Stimulated activated CD4-positive, alpha-beta T cell treated with anti-CD3 and anti-CD28 coated beads, Interleukin-1b, Interleukin-23, amount 100 ng/mL, for 48 hours (primary cell): Measurements from ENCODE around the gene SPAG17.

Experiments
- DNase-seq: peaks from one replicate; pipeline ENCODE4 v3.0.0-alpha.2; 2020

The SPAG17 gene

GRCh38 chr1:118159569-118159968 lies 25.5 kb downstream of the SPAG17 start:
- DNase-seq, result no peak

GRCh38 chr1:118158924-118159323 lies 26.1 kb downstream of the SPAG17 start:
- DNase-seq, result no peak

DNA sequence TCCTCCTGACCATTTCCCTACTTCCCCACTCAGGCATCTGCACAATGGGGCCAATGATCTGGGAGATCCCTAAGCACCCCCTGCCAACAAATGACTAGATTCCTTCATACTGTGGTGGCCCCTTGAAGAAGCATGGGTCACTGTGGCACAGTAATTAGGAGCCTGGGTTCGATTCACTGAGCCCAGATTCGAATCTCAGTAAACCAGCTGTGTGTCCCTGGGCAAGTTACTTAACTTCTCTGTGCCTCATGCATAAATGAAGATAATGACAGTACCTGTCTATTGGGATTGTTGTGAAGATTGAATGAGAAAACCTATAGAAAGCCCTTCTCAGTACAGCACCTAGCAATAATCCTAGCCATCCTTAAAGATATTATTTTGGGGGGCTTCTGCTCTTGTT lies 27.5 kb downstream of the SPAG17 start:
- no peak for DNase-seq

DNA sequence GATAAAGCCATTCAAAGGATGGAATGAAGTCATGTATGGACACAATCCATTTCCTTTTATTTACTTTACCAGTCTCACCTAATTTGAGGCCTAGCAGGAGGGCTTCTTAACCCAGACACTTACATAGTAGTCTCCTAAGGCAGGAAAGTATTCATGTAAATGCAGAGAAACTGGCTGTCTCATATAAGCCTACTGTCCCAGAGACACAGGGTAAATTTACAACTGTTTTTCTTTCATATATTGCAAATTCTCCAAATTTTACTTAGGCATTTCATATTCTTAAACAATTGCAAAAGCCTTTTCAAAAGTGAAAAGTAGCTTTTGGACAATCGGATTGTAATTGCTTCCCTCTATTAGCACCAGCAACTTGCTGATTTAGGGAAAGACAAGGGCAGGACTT lies 29.9 kb downstream of the SPAG17 start:
- DNase-seq, result no peak

- DNase-seq, result no peak
These were observed 30.8 kb downstream of the SPAG17 start for GRCh38 chr1:118154220-118154619.

- DNase-seq, result peak; percentile 15
These were observed 33.6 kb downstream of the SPAG17 start for GRCh38 chr1:118151312-118151937.

DNA sequence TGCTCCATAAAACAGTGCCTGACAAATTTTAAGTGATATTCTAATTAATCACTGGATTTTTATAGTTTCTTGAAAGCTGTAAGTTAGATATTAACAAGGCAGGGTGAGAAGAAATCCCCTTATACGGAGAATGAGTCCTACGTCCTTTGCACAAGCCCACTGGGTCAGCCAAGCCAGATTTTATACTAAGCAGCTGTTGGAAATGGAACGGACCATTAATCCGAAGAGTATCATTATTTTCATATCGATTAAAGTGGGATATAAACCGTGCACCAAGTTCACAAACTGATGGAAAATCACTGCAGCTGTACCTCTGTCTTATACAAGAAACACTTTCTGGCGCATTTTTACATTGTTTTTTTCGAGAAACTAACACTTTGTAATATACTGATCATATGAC lies 35.2 kb downstream of the SPAG17 start:
- DNase-seq, result no peak

- DNase-seq, result no peak
These were observed 37.0 kb downstream of the SPAG17 start for GRCh38 chr1:118148034-118148433.

GRCh38 chr1:118147522-118147921 lies 37.5 kb downstream of the SPAG17 start:
- no peak for DNase-seq

DNA sequence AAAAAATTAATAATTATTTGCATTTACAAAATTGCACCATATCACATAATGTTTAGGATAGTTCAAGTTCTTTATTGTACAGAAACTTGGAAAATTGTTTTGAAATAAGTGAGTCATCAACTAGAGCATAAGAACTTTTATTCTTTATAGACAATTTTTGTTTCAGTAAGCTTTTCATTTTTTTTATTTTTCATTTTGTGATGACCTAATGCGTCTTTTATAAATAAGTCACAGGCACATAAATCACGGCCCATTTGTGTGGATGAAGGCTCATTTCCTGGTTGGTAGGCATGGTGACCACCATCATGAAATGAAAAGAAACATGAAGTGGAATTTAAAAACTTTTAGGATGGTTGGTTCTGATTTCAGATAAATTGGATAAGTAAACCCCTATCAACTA lies 39.3 kb downstream of the SPAG17 start:
- DNase-seq, result no peak

DNA sequence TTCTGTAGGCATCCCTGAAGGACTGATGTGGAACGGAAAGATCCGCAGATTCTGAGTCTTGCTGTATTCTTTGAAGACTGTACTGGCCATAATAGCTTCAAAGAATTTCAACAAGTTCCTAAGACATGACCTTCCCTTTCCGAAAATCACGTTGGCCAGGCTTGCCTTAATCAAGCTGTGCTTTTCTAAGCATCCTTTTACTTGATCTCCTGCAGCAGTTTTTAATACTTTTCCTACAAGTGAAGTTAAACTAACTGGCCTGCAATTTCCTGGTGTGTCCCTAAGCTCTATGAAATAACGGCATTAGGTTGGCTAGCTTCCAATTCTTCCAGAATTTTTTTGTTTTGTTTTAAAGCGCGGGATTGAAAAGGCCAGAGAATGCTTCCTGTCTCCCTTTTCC lies 40.3 kb downstream of the SPAG17 start:
- DNase-seq, result no peak

DNA sequence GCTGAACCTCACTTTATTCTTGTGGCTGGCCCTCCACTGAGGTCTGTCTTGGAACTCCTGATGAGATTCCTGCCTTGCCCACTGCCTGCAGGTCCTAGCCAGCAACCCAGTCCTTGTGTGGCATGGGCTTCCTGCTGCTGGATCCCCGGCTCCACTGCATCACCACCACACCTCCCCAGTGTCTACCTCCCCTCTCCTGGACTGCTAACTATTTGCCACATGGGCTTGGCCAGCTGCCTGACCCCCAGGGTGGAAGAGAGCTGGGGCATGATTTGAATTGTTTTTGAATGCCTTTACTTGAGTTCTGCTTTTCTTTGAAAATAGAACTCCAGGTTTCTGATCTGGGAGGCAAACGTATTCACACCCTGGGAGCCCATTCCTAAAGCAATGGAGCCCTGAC lies 41.2 kb downstream of the SPAG17 start:
- no peak for DNase-seq

DNA sequence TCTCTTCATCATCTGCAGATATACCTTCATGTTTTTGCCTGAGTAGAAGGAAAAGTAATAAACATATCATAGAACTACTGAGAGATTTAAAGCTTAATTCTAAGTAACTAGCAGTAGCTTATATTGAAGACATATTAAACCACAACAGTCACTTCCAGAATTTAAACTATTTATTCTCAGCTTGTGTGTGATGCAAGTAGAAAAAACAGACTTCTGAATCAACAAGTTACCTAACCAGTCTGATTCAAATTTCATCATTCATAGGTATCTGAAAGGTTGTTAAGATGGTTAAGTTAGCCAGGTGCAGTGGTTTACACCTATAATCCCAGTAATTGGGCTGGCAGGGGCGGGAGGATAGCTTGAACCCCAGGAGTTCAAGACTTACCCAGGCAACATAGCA lies 41.9 kb downstream of the SPAG17 start:
- DNase-seq, result no peak

DNA sequence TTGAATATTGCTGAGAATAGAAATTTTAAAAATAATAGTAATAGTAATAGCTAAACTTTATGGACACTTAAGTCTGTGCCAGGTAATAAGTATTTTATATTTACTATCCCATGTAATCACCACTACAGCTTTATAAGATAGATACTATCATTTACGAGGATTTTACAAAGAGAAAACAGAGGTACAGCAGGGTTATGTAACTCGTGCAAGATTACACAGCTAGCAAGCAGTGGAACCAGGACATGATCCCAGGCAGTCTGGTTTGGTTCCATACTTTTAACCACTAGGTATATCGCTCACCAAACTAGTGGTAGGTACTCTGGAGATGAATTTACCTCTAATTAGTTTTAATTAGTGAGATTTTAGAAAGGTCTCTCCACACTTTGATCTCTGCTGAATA lies 42.5 kb downstream of the SPAG17 start:
- no peak for DNase-seq

DNA sequence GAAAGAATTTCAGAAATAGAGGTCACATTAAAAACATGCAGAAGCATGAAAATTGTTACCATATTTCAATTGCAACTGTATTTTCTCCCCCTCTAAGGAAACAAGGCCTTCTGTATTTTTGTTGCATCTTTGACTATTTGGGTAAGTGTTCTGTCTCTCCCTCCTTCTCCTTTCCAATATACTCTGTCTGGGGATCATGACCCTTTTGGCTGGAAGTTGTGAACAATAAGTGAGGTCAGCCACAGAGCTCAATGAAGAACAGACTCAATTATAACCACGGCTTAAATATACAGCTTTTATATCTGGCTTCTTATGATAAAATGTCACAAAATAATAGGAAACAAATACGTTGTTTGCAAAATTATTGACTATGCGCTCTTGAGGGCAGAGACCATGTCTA lies 47.1 kb downstream of the SPAG17 start:
- no peak for DNase-seq

DNA sequence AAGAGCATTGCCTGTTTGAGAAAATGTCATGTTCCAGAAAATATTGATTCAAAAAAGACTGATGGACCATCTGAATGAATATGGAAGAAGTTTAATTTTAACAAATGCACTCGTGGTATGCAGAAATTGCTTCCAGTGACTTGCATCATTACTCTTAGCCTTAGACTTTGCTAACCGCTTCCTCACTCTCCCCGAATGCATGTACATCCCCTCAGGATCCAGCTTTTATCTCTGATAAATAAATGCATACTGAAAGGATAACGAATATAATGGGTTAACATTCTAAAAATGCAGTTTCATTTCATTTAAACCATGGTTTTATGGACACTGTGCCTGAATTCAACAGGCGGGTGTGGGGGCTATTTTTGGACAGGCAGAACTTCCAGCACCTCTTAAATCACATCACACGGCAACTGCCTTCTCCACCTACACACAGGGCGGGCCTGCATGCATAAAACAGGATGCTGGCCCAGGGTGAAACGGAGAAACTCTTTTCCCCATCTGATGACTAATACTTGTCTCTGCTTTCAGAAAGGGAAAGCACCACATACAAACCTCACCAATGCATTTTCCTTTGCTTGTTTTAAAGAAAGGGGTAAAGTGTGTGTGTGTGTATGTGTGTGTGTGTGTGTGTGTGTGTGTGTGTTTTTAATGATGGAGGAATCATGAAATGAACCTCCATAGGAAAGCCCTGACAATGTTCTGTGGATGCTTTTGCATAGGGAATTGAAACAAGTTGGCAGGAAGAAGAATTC lies 48.7 kb downstream of the SPAG17 start:
- DNase-seq, result peak; percentile 49

DNA sequence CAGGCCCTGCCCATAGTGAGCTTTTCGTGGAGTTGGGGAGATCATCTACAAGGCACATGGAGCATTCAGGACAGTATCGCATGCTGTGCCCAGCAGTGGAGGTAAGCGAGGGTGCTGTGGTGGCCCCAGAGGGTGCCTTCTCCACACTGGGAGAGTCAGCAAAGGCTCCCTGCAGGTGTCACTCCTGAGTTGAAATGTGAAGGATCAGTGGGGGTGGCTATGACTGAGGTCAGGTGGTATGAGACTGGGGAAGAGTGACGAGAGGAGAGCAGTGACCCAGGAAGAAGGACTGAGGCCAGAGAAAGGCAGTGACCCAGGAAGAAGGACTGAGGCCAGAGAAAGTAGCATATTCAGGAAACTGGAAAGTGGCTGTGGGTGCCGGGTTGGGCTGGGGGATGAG lies 53.0 kb downstream of the SPAG17 start:
- DNase-seq, result no peak

- no peak for DNase-seq
These were observed 56.3 kb downstream of the SPAG17 start for GRCh38 chr1:118128761-118129160.

DNA sequence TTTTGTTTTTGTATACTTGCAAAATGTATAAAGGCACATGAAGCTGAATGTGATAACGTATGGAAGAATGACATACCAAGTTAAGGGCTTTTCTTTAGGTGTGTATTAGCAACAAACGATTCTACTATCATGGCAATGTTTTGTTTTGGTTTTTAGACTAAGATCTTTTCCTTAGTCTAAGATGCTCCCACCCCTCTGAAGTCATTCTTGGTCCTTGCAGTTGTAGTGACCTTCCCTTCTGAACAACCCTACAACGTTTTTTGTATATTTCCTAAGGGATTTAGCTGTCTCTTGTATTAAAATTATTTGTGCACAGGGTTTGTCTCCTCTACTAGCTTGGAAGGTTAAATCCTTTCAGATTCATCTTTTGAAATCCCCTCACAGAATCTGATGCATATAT lies 61.0 kb downstream of the SPAG17 start:
- DNase-seq, result no peak

DNA sequence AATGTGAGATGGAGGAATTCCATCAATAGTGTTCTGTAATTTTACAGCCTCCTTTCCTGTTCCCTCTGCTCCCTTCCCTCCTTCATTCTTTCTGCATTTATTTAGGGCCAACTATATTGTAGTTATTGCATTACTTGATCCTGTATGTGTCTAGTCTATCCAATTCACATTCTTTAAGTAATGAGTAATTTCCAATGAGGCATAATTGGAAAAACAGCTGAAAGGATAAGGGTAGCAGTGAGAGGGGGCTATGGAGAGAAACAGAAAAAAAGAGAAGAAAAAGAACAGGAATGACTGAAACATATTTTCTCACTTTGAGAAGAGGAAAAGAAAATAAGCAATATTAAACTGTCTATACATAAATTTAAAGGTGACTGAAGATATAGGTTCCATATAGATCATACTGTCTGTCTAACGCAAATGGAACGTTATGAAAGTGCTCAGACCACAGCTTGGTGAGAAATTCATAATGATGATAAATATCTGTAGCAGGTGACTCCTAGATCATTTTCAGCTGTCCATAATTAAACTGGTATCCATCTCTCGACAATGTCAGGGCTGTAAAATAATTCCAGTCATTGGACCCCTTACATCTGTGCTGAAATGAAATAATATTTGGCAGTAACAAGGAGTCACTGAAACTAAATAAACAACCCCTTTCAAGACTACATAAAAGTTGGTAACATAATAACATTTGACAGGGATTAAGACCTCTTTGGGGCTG lies 61.8 kb downstream of the SPAG17 start:
- DNase-seq, result no peak

GRCh38 chr1:118122234-118123004 lies 62.6 kb downstream of the SPAG17 start:
- DNase-seq, result no peak

DNA sequence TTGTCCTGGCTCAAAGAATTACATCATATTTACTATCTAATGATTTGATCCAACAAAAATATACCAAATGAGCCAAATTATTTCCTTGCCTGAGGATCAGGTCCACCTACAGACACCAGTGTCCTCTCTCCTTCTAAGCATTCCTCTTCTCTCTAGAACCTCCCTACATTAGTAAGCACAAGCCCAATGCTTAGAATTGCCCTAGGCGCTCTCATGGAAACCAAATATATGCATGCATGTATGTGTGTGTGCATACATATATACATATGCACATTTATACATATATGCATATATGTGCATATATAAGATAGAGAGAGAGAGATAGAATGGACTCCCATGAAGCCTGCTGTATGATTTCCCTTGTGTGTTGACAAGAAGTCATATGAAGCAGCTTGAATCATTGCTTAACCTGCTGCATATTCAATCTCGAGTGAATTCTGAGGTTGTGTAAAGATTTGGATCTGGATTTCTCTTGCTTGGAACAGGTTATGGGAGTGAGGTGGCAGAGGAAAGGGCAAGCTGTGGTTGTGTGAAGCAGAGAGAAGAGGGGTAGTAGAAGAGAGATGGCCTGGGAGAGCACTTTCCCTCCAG lies 66.1 kb downstream of the SPAG17 start:
- DNase-seq, result no peak

DNA sequence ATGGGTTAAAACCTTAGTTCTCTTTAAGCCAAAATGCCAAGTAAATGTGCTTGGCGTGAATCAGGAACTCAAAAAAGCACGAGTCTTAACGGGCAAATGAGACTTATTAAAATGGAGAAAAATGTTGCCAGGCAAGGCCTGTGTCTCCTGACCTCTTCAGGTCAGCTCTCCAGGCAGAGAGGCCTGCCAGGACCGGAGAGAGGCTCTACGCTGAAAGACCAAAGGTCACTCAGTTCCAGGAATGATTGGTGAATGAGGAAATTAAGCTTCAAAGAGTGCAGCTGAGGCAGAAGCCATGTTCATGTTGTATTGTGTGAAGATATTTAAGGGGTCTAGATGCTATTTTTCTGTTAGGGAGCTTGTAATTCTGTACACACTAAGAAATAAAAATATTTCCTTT lies 66.6 kb downstream of the SPAG17 start:
- no peak for DNase-seq
